ENCODE results near the gene MAST4. TPM values are rescaled to one million over a fixed set of nuclear protein-coding genes. Genes with fewer than 3 reads are reported as not detected.

Gene MAST4
- total and polyA plus RNA-seq, 2 donors (not counting 1 experiment from before 2014, with no cell fraction given): 2.5 to 57.1 TPM

- ATAC-seq (ENCODE audit: low read depth): no peak
- POLR2A ChIA-PET: interaction anchor here (0.7 kb wide), 1 partner anchor 70 kb away, joined by 7 read pairs; no protein-coding TSS in a partner anchor
Measured at GRCh38 chr5:66573733-66574132, 22.5 kb upstream of the MAST4 start.

More at GRCh38 chr5:66573733-66574132, 22.5 kb upstream of the MAST4 start:
- Histone ChIP-seq H4K20me1 (ENCODE audit: control insufficient read depth, insufficient read depth, low read length, poor library complexity, severe bottlenecking) (no peaks in the 10 kb centered on the region), H3K9ac (ENCODE audit: low read length) (no peak overlapping the region), H3K36me3 (replicated peaks in 1 of 2; ENCODE audit: control extremely low read depth in 1 of 2, control insufficient read depth in 1 of 2, extremely low read depth in 1 of 2, insufficient read depth in 2 of 2, low read length in 1 of 2) (no peaks in the 10 kb centered on the region), H3K27ac (ENCODE audit: low read length in 2 of 2) (no peak overlapping the region), H3K4me3 (ENCODE audit: control extremely low read depth in 1 of 5, extremely low read depth in 1 of 5, insufficient read depth in 1 of 5, low read depth in 2 of 5, low read length in 4 of 5) (no peak overlapping the region), H3K4me2 (replicated peaks; ENCODE audit: low read depth, low read length, poor library complexity, severe bottlenecking) (no peak overlapping the region), H2AFZ (ENCODE audit: insufficient read depth, low read depth, low read length, poor library complexity, severe bottlenecking) (no peak overlapping the region), H3K27me3 (replicated peaks in 1 of 4; ENCODE audit: control extremely low read depth in 1 of 4, control insufficient read depth in 3 of 4, insufficient read depth in 4 of 4, low read length in 3 of 4) (peaks cover 0 to 7% (median 4%) of the 10 kb centered on the region in 4 experiments), H3K79me2 (ENCODE audit: control insufficient read depth, insufficient read depth, low read length) (no peaks in the 10 kb centered on the region), H3K9me3 (ENCODE audit: control extremely low read depth in 1 of 3, control insufficient read depth in 2 of 3, insufficient read depth in 1 of 3, low read length in 2 of 3) (peaks cover 0 to 2% (median 0%) of the 10 kb centered on the region in 3 donors), H3K4me1 (ENCODE audit: control insufficient read depth in 2 of 2, insufficient read depth in 2 of 2, low read length in 2 of 2) (peaks cover under 1 to 2% of the 10 kb centered on the region in 2 donors)
- intact Hi-C loops (cut with micrococcal nuclease): no loop called here
- H3K27ac Mint-ChIP-seq: no peak overlapping the region
- no peak for DNase-seq
- no peaks in the 10 kb centered on the region for H3K9me3 Mint-ChIP-seq (ENCODE audit: insufficient read depth)
- CTCF ChIA-PET: interaction anchor here (0.6 kb wide), 1 partner anchor 648 kb away, joined by 3 read pairs; no protein-coding TSS in a partner anchor
- peaks cover 35% of the 10 kb centered on the region for H3K27me3 Mint-ChIP-seq
- no peak overlapping the region for H3K4me3 Mint-ChIP-seq
- TF ChIP-seq EZH2 (IDR thresholded peaks at IDR 0.05; ENCODE audit: borderline replicate concordance, insufficient read depth, low read depth, low read length, poor library complexity, severe bottlenecking): no peak
- no peak for TF ChIP-seq CTCF (IDR thresholded peaks at IDR 0.05)
- peaks cover 2% of the 10 kb centered on the region for H3K4me1 Mint-ChIP-seq
- no CpG with 5 or more reads among the region's 2 CpGs for WGBS (ENCODE audit: insufficient coverage)

Measured in B cell (primary cell).